Measurements from ENCODE around the gene TEX36.
"Not testable (repeated sequence)": the region's sequence is repeated elsewhere in the genome, so short reads cannot be mapped to it uniquely, and the experiment has no call there.

Gene TEX36, protein sequence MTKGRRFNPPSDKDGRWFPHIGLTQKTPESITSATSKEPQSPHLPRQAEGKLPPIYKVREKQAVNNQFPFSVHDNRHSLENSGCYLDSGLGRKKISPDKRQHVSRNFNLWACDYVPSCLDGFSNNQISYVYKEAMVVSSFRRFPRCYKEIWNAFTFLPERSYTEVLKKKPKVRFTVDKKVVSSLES

GRCh38 chr10:125683063-125683462 is at the start of gene TEX36:
TEX36 (minus strand) TSS chr10:125683163; CDS start chr10:125682989, 174 bp downstream.
- no peak for DNase-seq

- DNase-seq = no peak
Observed at GRCh38 chr10:125727436-125727835, 44.5 kb upstream of the TEX36 start.

GRCh38 chr10:125726914-125727313 is 44.0 kb upstream of the TEX36 start:
- DNase-seq = no peak

- no peak for DNase-seq
Observed at GRCh38 chr10:125722811-125723210, 39.8 kb upstream of the TEX36 start.

DNA sequence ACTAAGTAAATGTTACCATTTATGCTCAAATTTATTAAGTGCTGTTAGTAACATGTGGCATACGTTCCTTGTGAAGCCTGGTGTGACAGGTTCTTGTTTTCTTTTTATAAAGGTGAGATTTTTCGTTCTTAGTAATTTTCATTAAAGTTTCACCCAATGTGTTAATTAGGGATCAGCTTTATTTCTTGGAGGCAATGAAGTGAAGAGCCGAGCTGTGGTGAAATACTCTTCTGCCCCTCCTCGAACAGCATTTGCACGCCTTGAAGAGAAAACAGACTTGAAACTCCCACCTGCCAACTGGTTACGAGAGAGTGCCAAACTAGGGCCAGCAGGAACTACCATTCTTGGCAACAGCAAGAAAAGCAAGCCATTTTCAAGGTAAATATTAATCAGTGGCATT is 38.1 kb upstream of the TEX36 start:
- no peak for DNase-seq

DNA sequence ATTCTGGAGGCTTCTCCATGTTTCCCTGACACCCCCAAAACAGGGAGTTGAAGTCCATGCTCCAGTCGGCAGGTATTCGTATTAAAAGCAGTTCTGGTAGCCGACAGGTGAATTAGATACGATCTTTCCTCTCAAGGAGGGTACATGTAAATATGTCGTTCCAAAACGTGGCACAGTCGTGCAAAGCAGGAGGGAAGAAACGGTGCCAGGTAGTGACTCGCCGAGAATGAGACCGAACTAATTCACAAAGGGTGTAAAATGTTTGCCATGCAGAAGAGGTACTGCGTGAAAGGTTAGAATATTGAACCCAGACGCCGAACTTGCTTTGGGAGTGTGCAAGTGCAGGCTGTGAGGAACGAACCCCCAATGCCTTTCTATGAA is 37.0 kb upstream of the TEX36 start:
- DNase-seq = no peak

DNA sequence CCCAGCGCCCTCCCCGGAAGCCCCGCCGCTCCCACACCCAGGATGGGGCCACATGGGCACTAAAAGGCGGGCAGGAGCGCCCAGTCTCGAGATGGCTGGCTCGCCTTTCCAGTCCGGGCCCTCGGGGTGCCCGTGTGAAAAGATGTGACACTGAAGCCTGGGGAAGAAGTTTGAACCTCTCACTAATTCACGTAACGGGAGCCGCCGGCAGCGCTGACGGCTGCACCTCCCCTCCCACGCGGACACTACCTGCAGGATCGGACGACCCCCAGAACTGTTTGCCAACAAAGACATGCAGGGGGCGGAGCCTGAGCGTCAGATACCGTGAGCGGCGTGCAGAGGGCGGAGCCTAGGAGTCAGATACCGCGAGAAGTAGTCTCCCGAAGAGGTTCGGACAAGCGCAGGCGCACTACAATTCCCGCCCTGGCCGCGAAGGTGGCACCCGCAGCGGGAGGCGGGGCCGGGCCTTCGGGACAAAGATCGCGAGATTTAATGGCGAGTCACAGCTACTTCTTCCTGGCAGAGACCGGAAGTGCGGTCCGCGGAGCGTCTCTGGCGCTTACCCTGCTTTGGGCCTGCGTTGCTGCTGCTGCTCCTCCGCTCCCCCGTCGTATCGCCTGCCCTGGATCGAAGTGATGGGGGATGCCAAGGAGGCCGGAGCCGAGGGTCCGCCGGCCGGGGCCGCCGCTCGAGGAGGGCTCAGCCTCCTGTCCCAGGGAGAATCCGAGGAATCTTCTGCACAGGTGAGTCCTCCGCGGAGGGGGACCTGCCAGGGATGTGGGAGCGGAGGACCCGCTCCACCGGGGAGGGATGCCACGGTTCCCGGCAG is 36.4 kb upstream of the TEX36 start, which contains the start of gene EDRF1:
Gene EDRF1, plus strand, starts transcription at position 537 of the 829 bp plus-strand sequence. Its CDS starts 99 bp downstream, at position 636.
- peak; percentile 100 for DNase-seq

GRCh38 chr10:125714728-125715127 is 31.8 kb upstream of the TEX36 start:
- not testable (repeated sequence) for DNase-seq

- no peak for DNase-seq
Observed at GRCh38 chr10:125711110-125711750, 28.3 kb upstream of the TEX36 start.

DNA sequence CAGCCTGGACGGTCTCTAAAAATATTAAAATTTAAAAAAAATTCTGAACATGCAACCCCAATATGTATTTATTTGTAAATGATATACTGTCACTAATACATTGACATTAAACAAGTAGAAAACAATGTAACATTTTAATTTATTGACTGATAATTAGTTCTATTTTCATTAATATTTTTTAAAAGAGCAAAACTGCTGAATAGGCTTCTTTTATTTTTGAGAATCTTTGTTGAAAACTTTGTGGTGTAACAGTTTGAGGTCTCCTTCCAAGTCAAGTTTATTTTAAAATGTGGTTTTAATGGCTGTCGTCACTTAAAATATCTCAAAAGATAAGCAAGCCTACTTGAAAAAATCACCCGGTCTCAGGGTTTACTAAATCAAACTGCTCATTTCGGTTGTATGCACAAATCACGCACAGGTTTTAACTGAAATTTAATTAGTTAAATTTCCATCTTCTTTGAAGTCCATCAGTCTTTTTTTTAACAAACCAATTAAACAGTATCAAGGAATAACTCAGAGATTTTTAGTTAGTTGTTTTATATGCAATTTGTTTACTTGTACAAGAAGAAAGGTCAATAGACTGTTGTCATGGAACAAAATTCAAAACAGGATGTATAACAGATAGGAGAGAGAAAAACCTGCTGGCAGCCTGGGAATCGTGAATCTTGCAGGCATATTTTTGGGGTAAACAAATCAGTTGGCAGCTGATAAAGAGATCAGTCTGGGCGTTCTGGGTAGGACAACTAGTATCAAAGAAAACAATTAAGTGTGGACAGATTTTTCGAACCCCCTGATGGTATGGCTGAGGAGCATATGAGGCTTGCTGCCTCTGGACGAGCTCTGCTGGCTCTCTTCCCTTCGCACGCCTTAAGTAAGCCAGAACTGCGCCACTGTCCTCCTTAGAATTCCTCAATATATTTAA is 26.9 kb upstream of the TEX36 start:
- no peak for DNase-seq

DNA sequence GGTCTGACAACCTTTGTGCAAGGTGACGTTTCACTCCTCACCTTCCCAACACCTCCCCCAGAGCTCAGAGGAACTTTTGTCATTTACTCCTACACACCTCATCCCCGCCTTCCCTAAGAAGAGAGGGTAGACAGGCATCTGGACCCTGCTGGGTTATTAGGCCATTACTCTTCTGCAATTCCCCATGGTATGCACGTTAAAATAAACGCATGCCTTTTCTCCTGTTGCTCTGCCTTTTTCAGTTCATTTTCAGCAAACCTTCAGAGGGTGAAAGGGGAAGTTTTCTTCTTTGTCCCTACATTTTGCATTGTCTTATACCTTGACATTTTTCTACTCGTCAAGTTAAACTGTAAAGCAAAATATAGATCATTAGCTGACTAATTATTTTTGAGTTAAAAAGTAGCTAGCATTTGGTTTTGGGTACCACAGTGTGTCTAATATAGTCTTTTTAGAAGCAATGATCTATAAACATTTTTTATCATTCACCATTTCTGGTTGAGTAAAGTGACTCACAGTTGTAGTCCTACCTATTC is 26.1 kb upstream of the TEX36 start:
- DNase-seq = no peak

- no peak for DNase-seq
Observed at GRCh38 chr10:125707541-125708468, 24.8 kb upstream of the TEX36 start.

- no peak for DNase-seq
Observed at GRCh38 chr10:125700355-125700911, 17.5 kb upstream of the TEX36 start.

DNA sequence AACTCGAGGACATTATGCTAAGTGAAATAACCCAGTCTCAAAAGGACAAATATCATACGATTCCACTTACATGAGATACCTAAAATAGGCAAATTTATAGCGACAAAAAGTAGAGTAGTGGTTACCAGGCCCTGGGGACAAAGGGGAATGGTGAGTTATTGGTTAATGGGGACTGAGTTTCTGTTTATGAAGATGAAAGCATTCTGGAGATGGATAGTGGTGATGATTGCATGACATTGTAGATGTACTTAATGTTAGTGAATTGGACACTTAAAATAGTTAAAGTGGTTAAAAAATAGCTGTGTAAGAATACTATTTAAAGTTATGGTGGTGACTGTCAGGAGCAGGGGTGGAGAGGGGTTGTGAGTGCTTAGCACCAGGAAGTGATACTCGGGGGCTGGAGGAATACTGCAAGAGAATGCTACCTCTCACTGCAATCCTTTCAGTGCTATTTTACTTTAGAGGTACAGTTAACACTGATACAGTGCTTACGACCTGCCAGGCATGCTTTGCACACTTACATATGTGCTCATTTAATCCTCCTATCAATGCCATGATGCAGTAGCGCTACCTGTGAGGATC is 16.7 kb upstream of the TEX36 start:
- DNase-seq = no peak

- DNase-seq = no peak
Observed at GRCh38 chr10:125698481-125698998, 15.6 kb upstream of the TEX36 start.

DNA sequence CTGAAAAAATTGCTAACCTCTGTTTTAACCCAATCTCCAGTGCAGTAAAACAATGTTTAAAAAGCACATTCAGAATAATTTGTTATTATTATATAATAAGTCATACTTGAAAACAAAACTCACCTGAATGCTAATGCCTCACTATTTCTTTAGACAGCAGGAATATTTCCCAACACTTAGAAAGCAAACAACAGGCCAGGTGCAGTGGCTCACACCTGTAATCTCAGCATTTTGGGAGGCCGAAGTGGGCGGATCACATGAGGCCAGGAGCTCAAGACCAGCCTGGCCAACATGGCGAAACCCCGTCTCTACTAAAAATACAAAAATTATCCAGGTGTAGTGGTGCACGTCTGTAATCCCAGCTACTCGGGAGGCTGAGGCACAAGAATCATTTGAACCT is 13.9 kb upstream of the TEX36 start:
- DNase-seq = not testable (repeated sequence)

GRCh38 chr10:125694883-125695282 is 11.9 kb upstream of the TEX36 start:
- no peak for DNase-seq

DNA sequence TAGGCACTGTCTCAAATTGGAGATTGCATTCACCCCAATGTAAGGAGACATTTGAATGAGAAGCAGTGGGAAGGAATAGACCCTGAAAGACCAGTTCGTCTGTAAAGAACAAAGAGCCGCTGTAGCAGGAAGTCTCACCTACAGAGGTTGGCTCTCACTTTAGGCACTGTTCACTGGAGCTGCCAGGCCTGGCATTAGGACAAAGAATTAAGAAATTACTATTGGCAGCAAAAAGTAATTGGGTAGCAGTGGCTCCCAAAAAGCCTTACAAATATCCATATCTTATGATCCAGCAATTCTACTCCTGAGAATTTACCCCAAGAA is 10.5 kb upstream of the TEX36 start:
- DNase-seq = no peak

DNA sequence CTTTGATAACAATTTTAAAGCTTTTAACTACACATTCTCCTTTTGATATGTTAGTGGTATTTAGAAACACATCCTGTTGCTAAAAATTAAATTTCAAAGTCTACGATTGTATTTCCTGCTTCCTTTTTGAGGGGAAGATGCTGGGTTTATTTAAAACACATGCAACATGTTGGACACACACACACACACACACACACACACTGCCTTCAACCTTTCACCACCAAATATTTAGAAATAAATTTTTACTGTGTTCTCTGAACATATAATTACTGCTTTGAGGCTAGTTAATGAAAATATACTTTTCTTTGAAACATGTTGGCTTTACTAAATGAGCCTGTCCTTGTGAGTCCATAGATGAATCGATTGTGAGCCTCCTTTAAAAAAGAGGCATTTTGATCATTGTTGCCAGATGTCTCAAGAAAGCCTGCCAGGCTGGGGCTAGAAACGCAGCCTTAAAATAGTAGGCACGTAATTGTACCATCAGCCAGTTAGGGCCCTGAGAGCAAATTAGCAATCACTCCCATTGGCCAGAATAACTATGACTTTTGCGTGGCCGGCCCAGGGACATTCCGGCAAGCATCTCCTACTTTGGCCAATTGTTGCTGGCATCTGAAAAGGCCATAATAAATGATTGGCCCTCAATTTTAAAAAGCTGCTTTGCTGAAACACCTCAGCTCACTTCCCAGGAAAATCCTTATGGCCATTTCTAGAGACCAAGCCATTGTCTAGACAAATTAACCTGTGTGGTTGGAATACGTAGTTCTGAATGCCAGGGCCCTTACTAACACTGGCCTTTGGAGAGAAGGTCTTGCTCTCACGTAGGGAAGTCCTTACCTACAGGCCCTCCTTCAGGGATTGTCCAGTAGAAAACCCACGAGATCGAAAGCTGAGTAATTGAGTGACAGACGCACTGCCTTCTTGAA is 9.9 kb upstream of the TEX36 start:
- DNase-seq = no peak
